NCI-H1417 treated with DMSO at 0.1 percent for 48 hours (cell line): ENCODE results near the gene RNF157.
"Not testable (repeated sequence)": the region's sequence is repeated elsewhere in the genome, so short reads cannot be mapped to it uniquely, and the experiment has no call there.

ENCODE experiments used
- DNase-seq: peaks from one replicate; lab custom pipeline; 2025; lab: John Stamatoyannopoulos, UW

RNF157 gene

DNA sequence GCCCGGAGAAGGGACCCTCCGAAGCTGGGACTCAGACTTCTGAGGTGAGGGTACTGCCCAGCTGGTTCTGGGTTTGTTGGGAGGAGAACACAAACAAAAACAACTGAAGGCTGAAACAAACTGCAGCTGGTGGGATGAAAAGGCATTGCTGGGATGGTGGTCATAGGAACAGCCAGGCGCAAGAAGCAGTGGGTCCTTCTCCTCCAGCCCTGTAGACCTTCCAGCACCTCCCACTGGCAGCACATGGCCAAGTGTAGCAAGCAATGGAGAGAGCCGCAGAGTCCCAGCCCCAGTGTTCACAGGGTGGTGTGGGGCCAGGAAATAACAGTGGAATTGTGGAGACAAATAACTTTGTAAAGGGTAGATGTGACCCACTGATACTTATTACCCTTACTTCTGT, 50.6 kb downstream of the RNF157 start:
- no peak for DNase-seq

DNA sequence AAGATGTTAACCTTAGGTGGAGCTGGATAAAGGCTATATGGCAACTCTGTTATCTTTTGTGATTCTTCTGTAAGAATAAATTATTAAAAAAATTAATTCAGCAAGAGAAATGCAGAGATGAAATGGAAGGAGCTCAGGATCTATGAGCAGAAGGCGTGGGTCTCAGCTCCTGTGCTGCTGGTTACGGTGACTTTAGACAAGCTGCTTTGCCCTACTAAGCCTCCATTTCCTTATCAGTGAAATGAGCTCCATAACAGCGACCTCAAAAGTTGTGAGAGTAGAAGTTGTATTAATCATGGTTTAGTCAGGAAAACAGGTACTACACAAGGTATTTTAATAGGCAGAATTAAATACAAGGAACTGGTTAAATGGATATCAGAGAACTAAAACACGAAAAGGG, 51.0 kb downstream of the RNF157 start:
- DNase-seq, result no peak

DNA sequence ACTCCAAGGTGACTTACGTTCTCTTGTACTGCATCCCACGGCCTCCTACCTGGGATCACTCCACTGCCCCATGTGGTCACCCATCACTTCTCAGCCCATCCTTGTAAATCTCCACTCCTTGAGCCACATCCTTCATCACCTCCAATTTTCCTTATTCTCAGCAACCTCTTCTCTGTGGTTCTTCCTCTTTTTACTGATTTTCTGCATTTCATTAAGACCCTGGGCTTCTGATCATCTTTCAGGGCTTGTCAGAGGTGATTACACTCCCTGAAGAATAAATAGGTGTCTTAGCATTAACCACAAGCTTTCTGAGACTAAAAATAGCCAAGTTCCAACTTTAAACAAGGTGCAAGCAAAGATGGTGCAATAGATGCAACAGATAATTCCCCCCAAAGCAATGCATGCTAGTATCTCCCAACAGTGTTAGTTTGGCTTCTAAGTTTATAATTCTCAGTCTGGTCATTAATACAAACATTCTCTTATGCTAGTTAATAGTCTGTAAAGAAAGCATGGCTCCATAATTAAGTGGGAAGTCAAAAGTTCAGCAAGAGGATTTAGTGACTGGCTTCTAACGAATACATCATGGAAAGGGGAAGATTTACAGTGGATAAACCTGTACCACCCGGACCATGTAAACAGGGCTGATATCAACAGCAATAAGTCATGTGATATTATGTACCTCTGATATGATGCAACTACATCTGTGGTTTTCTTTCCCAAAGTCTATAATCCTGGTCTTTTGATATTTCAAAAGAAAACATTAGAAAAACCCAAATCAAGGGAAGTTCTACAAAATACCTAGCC, 51.9 kb downstream of the RNF157 start:
- no peak for DNase-seq

DNA sequence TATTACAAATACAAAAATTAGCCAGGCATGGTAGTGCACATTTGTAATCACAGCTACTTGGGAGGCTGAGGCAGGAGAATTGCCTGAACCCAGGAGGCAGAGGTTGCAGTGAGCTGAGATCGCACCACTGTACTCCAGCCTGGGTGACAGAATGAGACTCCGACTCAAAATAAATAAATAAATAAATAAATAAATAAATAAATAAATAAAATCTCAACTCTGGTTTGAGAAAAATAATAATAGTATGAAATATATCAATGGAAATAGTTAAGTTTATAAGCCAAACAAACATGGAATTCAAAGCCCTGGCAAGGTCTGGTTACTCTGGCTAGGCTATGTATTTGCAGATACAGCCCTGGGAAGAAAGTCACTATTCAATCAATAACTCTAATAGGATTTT, 53.5 kb downstream of the RNF157 start:
- DNase-seq, result not testable (repeated sequence)

DNA sequence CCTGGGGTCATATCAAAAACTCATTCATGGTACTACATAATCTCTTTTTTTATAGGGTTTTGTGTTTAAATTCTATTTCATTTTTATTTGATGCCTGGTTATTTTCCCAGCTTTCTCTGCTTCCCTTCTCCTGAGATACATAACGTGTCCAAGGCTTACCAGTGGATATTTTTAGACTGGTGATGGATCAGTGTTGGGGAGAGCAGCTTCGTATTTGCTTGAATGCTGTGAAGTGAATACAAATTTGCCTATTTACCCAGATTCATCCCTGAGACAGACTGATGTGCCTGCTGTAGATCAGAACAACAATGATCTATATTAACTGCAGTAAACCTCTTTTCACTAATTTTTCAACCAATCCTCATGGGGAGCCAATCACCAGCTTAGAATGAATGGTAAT, 56.0 kb downstream of the RNF157 start:
- DNase-seq, result no peak

GRCh38 chr17:76182016-76182764, 58.1 kb downstream of the RNF157 start:
- DNase-seq, result peak; percentile 40

GRCh38 chr17:76179496-76180467, 60.5 kb downstream of the RNF157 start:
- DNase-seq, result no peak

DNA sequence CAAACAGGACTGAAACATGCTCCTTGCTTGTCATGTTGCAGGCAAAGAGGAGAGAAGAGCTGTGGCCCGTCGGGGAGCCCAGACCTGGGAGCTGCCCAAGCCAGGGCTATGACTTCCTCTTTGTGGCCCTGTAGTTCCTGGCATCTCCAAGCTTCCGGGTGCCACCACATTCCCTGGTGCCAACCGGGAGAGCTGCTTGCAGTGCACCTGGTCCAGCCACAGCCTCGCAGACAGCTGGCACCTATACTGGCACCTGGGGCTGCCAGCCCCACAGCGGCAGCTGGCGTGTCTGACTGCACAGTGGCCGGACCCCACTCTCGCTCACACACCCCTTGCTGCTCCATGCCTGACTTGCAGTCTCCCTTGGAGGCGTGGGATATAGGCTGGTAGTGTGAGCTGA, 62.2 kb downstream of the RNF157 start:
- no peak for DNase-seq

- no peak for DNase-seq
Observed at GRCh38 chr17:76176701-76177574, 63.4 kb downstream of the RNF157 start.

DNA sequence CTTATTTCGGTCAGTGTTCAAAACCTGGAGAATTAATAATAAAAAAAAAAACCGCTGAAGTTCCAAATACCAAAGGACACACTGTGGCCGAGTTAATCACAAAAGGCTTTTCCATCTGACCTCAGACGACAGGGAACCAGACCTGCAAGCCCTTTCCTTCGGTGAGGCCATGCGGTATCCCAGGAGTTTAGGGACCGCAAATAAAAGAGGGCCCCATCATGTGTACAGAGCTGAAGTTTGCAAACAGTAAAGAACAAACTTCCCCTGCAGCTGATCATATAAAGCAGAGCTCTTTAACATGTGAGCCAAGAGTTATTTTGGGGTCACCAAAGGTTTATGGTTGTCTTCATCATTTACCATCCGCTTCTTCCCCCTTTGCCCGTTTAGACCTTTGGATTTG, 66.3 kb downstream of the RNF157 start:
- no peak for DNase-seq

- DNase-seq, result no peak
Observed at GRCh38 chr17:76173474-76173873, 66.8 kb downstream of the RNF157 start.

DNA sequence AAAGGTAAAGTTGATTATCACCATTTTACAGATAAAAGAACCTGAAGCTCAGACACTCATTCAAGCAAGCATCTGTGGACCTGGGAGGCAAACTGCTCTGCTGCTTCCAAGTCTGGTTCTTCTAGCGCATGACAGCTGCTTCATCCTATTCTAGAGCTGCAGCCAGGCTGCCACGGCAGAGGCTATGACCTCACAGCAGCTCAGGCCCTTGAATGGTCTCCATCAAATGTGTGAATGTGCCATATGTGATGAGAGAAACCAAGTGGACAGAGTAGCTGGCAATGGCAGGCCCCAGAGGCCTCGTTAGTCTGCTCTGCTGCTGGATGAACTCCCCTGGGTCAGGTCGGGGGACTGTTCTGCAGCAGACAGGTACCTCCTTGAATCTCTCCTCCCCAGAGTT, 68.6 kb downstream of the RNF157 start:
- DNase-seq, result no peak

GRCh38 chr17:76170114-76170513, 70.2 kb downstream of the RNF157 start:
- DNase-seq, result no peak

DNA sequence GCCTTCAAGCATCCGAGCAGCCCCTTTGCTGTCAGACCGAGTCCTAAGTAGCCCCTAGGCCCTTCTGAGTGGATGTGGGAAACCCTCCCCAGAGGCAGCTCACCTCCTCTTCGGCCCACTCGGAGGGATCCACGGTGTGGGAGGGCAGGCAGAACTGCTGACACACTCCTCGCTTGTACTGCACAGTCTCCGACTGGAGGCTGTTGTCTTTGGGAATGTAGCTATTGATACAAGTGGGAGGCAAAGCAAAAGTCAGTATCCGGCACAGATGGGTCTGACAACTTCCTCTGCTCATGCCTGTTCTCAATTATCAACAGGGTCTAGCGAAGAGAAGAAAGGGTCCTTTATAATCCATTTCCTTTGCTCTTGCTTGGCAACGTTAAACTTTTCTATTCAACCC, 73.4 kb downstream of the RNF157 start:
- no peak for DNase-seq

- no peak for DNase-seq
Observed at GRCh38 chr17:76166168-76166567, 74.1 kb downstream of the RNF157 start.

DNA sequence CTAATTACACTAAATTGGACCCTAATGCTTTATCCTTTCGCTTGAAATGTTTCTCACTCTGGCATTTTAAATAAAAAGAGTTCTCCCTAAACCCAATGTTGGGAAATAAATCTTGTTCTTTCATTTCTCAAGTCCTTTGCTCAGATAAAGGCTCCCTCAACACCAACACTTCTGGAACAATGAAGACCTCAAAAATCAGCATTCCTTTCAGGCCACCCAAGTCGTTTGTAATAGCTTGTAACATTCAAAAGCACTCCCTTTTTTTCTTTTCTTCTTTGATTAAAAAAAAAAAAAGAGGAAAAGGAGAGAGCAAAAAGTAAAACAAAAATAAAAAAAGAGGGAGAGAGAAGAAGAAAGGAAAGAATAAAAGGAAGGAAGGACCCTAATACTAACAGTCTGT, 76.0 kb downstream of the RNF157 start:
- DNase-seq, result no peak

- no peak for DNase-seq
Observed at GRCh38 chr17:76163919-76164318, 76.4 kb downstream of the RNF157 start.

DNA sequence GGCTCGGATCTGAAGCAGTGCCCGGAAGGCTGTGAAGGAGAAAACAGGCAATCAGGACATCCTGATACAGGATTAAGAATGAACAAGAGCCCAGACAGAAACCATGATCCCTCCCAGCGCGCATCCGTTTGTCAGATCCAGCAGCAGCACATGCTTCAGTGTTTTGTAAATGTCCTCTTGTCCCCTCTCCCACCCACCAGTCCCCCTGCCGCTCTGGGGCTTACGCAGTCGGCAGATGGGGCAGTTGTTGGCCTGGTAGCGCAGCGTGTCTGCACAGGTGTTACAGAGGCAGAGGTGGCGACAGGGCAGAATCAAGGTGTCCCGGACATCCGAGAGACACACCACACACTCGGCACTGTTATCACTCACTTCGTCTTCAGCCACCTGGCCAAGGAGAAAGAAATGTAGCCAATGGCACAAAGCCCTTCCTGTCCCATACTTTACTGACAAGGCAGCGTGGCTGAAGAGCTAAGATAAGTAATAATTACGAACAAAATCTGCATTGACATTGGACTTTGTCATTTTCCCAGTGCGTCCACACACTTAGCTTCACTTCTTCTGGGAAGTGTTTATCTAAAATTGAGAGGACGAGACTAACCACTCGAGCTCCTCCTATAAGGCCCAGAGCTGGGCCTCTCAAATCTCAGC, 78.5 kb downstream of the RNF157 start:
- no peak for DNase-seq

GRCh38 chr17:76160896-76161528, 79.3 kb downstream of the RNF157 start:
- no peak for DNase-seq

GRCh38 chr17:76159157-76159556, 81.1 kb downstream of the RNF157 start:
- DNase-seq, result no peak
